ENCODE results near the gene PACRG.
"Not testable (repeated sequence)": the region's sequence is repeated elsewhere in the genome, so short reads cannot be mapped to it uniquely, and the experiment has no call there.

PACRG gene

GRCh38 chr6:163298079-163298830 is 570.5 kb downstream of the PACRG start:
- DNase-seq = no peak

DNA sequence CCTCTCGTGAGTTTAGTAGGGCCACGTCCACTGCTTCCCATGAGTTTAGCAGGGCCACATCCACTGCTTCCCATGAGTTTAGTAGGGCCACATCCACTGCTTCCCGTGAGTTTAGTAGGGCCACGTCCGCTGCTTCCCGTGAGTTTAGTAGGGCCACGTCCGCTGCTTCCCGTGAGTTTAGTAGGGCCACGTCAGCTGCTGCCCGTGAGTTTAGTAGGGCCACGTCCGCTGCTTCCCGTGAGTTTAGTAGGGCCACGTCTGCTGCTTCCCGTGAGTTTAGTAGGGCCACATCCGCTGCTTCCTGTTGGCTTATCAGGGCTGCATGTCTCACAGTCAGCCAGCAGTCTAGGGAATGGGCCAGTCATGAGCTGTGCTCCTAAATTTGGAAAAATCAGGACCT is 573.1 kb downstream of the PACRG start:
- no peak for DNase-seq

DNA sequence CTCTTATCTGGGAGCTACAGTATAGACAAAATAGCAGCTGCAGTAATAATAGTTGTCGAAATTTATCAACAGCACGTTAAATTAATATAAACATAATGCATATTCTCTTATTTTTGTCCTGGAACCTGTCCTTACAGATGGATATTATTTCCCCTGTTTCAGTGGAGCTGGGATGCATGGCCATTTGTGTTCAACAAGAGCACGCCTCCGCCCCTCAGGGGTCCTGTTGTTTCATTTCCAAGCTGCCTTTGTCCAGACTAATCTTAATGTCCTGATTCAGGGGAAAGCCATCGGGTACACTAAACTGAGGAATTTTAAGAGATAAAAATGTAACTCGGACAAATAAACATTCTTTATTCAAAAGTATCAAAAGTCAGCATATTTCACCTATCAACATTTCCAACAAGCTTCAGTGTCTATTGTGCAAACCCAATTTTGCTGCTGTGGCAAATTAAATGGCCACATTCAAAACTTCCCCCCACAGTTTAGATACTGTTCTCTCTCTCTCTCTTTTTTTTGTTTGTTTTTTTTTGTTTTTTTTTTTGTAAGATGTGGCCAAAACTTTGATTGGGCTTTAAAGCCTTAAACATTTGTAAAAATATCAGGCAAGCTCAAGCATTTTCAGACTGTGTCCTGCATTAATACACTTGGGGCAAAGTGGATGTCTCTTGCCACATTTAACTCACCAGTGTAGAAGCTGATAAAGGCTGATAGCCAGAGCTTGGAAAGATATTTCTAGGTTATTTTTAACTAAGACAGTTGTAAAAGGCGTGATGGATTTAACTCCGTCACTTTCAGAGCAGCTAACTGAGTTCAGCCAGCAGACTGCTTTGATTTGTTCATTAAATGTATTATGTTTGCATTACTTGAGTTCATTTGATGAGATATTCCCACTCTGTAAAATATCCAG is 574.2 kb downstream of the PACRG start:
- no peak for DNase-seq

- DNase-seq = no peak
Measured at GRCh38 chr6:163302747-163303146, 575.0 kb downstream of the PACRG start.

GRCh38 chr6:163306000-163306399 is 578.2 kb downstream of the PACRG start:
- no peak for DNase-seq

DNA sequence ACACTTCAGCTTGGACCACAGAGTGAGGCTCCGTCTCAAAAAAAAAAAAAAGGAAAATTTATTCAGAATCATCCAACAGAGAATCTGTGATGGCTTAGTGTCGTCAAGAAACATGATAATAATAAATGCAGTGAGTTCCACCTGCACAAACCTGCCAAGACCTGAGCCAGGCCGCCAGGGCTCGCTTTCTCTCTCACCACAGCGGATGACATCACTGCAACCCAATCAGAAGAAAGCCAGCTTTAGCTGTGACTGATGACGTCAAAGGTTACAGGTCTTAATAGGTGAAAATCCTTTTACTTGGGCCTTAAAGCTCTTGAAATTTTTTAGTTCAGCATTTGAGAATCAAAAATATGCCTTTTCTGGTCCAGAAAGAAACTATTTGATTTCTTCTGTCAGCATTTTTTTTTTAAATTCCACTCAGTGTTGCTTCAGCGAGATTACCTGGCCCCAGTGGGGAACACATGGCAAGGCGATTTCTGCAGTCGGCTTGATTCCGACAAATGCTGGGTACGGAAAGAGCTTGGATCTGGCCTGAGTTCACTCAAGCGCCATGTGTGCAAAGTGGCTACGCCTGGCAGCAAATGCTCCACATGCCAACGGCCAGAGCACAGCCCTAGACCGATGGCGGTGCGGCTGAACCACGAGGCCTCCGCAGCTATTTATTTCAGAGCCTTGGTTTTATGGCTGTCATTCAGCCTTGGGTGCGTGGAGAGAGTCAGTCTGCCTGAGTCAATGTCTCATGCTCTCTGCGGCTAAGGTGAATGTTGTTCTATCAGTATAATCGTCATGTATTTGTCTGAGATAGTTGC is 581.1 kb downstream of the PACRG start:
- DNase-seq = no peak

DNA sequence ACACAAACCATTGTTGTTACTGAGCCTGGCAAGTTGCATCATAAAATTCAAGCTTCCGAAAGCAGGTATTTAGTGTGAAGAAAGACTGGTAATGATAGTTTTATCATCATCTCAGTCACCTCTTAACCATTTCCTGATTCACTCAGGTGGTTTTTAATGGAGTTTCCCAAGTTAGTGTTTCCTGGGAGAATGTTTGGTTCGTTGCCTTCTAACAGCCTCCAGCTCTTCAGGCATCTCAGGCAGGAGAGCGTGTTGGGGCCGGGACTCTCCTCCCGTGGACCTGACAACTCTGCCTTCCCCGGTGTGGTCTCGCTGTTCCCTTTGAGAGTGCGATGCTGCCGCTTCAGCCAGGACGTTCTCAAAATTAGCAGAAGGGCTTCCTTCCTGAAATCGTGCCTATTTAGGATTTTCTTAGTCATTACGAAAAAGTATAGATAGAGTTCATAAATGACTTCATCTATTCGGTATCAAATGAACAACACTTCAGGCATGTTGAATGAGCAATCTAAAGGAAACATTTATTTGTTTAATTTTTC is 581.8 kb downstream of the PACRG start:
- DNase-seq = no peak

DNA sequence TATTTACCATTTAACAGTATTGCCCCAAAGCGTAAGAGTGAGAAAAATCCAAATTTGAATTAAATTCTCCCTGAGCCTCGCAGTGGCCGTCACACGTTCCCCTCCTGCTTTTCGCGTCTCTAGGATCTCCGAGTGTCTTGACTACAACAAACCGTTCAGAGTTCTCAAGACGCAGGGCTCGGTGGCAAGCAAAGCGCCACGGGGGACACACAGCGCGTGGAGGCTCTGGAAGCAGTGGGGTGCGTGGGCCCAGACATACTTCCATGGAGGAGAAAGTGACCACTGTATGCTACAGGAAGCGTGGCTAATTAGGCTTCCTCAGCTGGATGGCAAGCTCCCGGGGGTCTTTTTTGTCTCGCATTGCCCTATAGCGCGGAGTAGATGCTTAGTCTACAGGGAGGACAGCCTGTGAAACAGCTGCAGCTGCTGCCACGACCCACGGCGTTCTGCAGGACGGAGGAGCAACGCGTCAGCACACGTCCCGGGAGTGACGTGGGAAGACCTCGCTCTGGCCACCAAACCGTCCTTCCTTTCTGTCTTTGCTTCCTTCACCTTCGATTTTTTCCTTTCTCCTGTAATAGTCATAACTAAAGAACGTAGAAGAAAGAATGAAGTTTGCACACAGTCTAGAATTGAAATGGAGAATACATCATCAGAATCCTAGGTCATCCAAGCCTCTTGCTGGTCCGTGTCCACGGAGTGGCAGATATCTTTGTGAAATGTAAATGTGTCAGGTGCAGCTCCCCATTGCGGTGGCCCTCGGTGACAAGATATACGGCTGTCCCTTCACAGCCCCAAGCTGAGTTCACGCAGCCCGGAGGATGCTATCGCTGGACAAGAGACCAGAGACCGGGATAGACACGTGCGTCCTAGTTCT is 582.6 kb downstream of the PACRG start:
- DNase-seq = no peak

- DNase-seq = no peak
Measured at GRCh38 chr6:163310973-163311383, 583.2 kb downstream of the PACRG start.

DNA sequence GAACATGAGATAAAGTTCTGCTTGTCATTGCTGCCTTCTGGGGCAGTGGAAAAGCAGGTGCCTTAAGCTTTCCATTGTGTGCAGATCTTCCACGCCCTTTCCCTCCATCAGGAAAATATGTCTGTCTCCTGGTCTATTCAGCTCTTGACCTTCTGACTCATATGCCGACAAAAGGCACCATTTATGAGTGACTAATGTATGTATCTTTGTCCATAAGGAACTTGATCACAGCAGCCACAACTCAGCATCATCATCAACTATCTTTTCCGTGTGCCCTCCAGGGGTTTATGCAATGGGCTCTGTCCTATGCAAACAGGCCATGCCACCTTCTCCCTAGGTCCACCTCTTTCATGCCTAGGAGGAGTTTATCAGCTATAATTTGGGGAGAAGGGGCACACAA is 584.1 kb downstream of the PACRG start:
- no peak for DNase-seq

GRCh38 chr6:163313566-163313965 is 585.8 kb downstream of the PACRG start:
- DNase-seq = no peak

GRCh38 chr6:163313981-163314380 is 586.2 kb downstream of the PACRG start:
- no peak for DNase-seq

- no peak for DNase-seq
Measured at GRCh38 chr6:163314791-163315470, 587.2 kb downstream of the PACRG start.

GRCh38 chr6:163316866-163317495 is 589.2 kb downstream of the PACRG start:
- not testable (repeated sequence) for DNase-seq

GRCh38 chr6:163318071-163318786 is 590.5 kb downstream of the PACRG start:
- no peak for DNase-seq

- DNase-seq = no peak
Measured at GRCh38 chr6:163319609-163320366, 592.0 kb downstream of the PACRG start.

DNA sequence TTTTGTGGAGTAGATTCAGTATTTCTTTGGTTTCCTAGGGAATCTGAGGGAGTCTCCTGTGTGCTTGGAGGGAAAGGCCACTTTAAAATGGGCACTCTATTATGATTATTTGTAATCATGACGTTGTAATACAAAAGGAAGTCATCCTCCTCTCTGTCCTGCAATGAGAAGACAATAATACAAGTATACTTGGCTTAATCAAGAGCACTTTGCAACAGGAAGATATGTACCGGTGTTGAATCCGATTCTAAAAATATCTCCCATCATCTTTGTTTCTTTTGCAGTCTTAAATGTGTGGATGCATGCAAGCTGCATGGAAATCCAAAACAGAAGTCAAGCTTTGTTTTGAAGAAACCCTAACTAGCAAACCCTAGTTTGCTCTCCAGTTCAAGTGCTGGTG is 592.6 kb downstream of the PACRG start:
- DNase-seq = no peak

- DNase-seq = no peak
Measured at GRCh38 chr6:163320804-163321203, 593.0 kb downstream of the PACRG start.

GRCh38 chr6:163321717-163322116 is 593.9 kb downstream of the PACRG start:
- DNase-seq = no peak
